Prostate gland (tissue), 2 donors: ENCODE results near the gene JMJD8. TPM values are rescaled to one million over a fixed set of nuclear protein-coding genes. Genes with fewer than 3 reads are reported as not detected.
A peak's percentile ranks its signal among the peaks of the same experiment; 100 is the strongest.

Experiments
- DNase-seq: peaks from one replicate; pipeline ENCODE4 v3.0.0-alpha.2; 2019; ENCODE audit warnings: low spot score
- H3K27ac ChIP-seq, 2 donors: fragments of 200-600 bp; sonication (generic); 2 replicates each; pipeline ENCODE4 v1.5.1; 2017 to 2019
- H3K27me3 ChIP-seq: fragments of 200-600 bp; sonication (generic); replicated peaks from 2 replicates; pipeline ENCODE4 v1.5.1; 2019; ENCODE audit not compliant: insufficient read depth
- H3K36me3 ChIP-seq, 2 donors: fragments of 200-600 bp; sonication (generic); 1 replicate in 1 of 2; 2 replicates in 1 of 2; pipeline versions ENCODE4 v1.5.1 to v1.8.1; 2017 to 2019
- H3K4me1 ChIP-seq: fragments of 200-600 bp; sonication (generic); replicated peaks from 2 replicates; pipeline ENCODE4 v1.5.1; 2019
- H3K4me3 ChIP-seq, 2 donors: fragments of 200-600 bp; sonication (generic); 2 replicates each; pipeline ENCODE4 v1.5.1; 2017 to 2019
- H3K9me3 ChIP-seq: fragments of 200-600 bp; sonication (generic); 2 replicates; pipeline ENCODE4 v1.5.1; 2017
- POLR2A ChIP-seq: fragments of 450-650 bp; IDR thresholded peaks from one replicate; pipeline ENCODE4 v1.6.1; 2016; ENCODE audit warnings: antibody characterized with exemption, mild to moderate bottlenecking
- POLR2AphosphoS5 ChIP-seq: sonication (generic); formaldehyde crosslinking; IDR thresholded peaks from one replicate; pipeline ENCODE4 v1.6.1; 2017; ENCODE audit warnings: antibody characterized with exemption
- WGBS: methylation state at CpG from one replicate; pipeline ENCODE4 v1.1.5; 2018; 5-methylcytosine and 5-hydroxymethylcytosine counted together
- intact Hi-C: fragments of 100-400 bp; cut with DNase I; formaldehyde crosslinking; loops from one replicate; pipeline ENCODE4 v1.14.2; 2022
- total RNA-seq, 2 donors: library from RNA; depleted of rRNA; stranded (reverse); fragments of >200 nt; gene quantifications; one replicate each; pipeline ENCODE4 v1.1.0, GENCODE V29; 2016
- TF ChIP-seq, protein P1 (sequence below), 4 experiments: fragments of 200-600 bp in 2 of 4; fragments of 450-650 bp in 2 of 4; sonication (generic) in 2 of 4; IDR thresholded peaks; 1 replicate in 3 of 4; 2 replicates in 1 of 4; pipeline ENCODE4 v1.5.1; 2016 to 2019; ENCODE audit warnings: antibody characterized with exemption in 4 of 4, mild to moderate bottlenecking in 2 of 4, moderate library complexity in 2 of 4

JMJD8 gene
- total RNA-seq, 2 donors from 2014 or later = 121 to 132 TPM

DNA sequence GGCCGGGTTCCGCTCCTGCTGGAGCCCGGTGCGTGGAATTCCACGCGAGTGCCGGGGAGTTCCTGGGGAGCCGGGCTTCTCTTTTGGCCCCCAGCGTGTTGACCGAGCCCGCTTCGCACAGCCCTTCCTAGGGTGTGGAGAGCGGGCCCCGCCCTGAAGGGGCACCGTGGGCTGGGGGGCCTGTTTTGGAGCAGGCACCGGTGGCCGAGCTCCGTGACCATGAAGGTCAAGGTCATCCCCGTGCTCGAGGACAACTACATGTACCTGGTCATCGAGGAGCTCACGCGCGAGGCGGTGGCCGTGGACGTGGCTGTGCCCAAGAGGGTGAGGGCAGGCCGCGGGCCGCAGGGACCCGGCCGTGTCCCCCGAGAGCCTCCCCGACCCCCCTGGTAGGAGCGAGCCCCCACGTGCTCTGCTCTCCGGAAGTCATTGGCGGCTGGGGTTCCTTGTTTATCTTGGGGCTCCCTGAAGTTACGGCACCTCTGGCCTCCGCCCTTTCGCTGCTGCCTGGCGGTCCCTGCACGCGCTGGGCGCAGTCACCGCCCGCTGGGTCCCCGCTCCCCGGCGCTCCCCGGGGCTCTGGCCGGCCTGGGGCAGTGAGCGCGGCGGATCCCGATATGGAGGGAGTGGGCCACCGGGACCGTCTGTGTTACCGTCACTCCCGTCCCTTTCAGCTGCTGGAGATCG lies 43.3 kb upstream of the JMJD8 start:
- TF ChIP-seq, protein P1, sequence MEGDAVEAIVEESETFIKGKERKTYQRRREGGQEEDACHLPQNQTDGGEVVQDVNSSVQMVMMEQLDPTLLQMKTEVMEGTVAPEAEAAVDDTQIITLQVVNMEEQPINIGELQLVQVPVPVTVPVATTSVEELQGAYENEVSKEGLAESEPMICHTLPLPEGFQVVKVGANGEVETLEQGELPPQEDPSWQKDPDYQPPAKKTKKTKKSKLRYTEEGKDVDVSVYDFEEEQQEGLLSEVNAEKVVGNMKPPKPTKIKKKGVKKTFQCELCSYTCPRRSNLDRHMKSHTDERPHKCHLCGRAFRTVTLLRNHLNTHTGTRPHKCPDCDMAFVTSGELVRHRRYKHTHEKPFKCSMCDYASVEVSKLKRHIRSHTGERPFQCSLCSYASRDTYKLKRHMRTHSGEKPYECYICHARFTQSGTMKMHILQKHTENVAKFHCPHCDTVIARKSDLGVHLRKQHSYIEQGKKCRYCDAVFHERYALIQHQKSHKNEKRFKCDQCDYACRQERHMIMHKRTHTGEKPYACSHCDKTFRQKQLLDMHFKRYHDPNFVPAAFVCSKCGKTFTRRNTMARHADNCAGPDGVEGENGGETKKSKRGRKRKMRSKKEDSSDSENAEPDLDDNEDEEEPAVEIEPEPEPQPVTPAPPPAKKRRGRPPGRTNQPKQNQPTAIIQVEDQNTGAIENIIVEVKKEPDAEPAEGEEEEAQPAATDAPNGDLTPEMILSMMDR (IDR thresholded peaks at IDR 0.05) = no peak
- no peak for TF ChIP-seq POLR2A
- no peak for TF ChIP-seq POLR2AphosphoS5
- no peaks in the 10 kb centered on the region for H3K36me3 ChIP-seq
- under 1% methylated on average over 50 of the region's 61 CpGs for WGBS
- no peak for DNase-seq
- no peaks in the 10 kb centered on the region for H3K27me3 ChIP-seq
- peak overlapping the region; percentile 31 to 37 for H3K4me3 ChIP-seq
- intact Hi-C loops = no loop called here
- H3K27ac ChIP-seq = no peak overlapping the region
- H3K9me3 ChIP-seq = no peaks in the 10 kb centered on the region
- peaks cover 18% of the 10 kb centered on the region for H3K4me1 ChIP-seq

DNA sequence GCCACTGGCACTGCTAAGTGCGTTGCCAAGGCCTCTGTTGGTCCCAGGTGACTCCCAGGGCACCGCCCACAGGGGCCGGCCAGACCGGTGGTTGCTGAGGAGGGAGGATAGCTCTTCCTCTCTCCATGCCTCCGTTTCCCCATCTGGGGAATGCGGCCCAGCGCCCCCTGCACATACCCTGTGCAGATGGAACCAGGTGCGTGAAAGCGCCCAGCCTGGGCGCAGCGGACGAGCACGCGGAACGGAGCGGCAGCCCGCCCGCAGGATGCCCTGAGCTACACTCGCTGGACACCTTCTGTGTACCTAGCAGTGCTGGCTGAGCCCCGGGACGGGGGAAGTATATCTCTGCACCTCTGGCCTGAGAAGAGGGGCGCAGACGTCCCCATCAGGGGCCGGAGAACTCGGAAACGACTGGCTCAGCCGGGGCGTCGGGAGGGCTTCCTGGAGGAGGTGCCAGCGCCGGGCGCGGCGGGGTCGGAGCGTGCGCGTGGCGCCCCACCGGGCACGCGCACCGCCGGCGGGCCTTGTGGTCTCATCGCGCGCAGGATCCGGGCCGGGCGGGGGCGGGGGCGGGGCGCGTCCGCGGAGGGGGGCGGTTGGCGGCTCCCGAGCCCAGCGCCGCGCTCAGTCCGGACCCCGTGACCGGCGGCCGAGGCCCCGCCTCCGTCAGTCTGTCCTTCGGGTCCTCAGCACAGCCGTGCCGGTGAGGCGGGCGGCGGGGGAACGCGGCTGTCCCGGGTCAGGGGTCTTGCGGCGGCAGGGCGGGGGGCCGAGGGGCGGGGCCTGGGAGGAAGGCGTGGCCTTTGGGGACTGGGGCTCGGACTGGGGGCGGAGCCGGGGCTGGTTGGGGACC lies 42.5 kb upstream of the JMJD8 start, which contains the start of the genes CCDC78 and HAGHL:
Gene CCDC78 (minus strand): TSS at position 6 of the 853 bp plus-strand sequence. CDS start 76 bp downstream, outside the sequence.
Gene HAGHL (plus strand): TSS at position 669 of the 853 bp plus-strand sequence. CDS start 404 bp downstream, outside the sequence.
- Histone ChIP-seq H3K4me1 (peaks cover 20% of the 10 kb centered on the region), H3K36me3 (no peaks in the 10 kb centered on the region), H3K4me3 (peak within 1 kb of the TSS; percentile 31 to 37), H3K9me3 (no peaks in the 10 kb centered on the region), H3K27ac (no peak within 1 kb of the TSS), H3K27me3 (no peaks in the 10 kb centered on the region)
- TF ChIP-seq POLR2A = no peak
- intact Hi-C loops = no loop called here
- peak; percentile 39 for DNase-seq
- WGBS = 5% methylated on average over 30 of the region's 88 CpGs

DNA sequence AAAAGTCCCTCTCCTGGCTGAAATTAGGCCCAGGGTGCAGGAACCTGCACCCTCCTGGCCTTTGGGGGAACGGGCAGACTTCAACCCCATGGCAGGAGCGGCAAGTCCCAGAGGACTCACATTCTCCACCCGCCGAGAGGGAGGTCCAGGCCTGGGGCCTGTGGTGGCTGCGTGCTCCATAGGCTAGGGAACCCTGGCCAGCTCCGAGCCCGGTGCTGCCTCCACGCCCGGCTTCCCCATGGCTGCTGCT lies 42.0 kb upstream of the JMJD8 start:
- Histone ChIP-seq H3K36me3 (no peaks in the 10 kb centered on the region), H3K27me3 (no peaks in the 10 kb centered on the region), H3K4me3 (no peak overlapping the region), H3K4me1 (peaks cover 24% of the 10 kb centered on the region), H3K27ac (no peak overlapping the region), H3K9me3 (no peaks in the 10 kb centered on the region)
- DNase-seq = no peak
- 23% methylated on average over 8 of the region's 9 CpGs for WGBS
- intact Hi-C loops = no loop called here
- TF ChIP-seq POLR2A = no peak
- TF ChIP-seq, protein P1 (IDR thresholded peaks at IDR 0.05) = no peak
- no peak for TF ChIP-seq POLR2AphosphoS5

DNA sequence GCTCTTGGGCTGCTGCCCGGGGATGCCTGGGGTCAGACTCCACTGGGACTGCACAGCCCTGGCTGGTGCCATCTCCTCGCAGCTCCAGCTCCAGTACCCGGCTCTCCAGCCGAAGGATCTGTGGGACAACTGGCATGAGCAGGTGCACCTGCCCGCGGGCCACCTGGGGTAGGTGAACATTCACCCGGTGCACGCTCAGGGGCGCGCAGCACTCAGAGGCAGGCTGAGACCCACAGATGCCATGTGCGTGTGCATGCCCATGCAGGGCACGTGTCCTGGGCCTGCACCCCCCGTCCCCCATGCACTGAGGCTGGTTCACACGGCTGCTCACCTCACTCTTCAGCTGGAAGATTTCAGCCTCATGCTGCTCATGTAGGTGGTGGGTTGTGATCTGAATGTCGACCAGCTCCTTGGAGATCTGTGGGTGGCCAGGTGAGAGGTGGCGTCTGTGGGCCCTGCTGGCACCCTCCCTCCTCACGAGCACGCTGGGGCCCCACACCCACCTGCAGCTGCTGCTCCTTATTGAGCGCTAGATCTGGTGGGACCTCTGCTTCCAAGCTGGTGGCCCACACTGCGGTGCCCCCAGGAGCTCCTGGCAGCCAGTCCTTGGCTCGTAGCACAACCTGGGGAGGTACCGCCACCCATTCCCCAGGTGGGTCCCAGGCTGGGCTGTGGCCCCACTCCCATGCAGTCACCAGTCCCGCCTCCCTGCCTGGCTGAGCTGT lies 41.5 kb upstream of the JMJD8 start:
- no peak overlapping the region for H3K4me3 ChIP-seq
- peaks cover 24% of the 10 kb centered on the region for H3K4me1 ChIP-seq
- H3K36me3 ChIP-seq = no peaks in the 10 kb centered on the region
- H3K27me3 ChIP-seq = no peaks in the 10 kb centered on the region
- DNase-seq = no peak
- no peaks in the 10 kb centered on the region for H3K9me3 ChIP-seq
- H3K27ac ChIP-seq = no peak overlapping the region
- WGBS = 62% methylated on average over 16 of the region's 23 CpGs
- TF ChIP-seq, protein P1 (IDR thresholded peaks at IDR 0.05) = no peak
- TF ChIP-seq POLR2A = no peak
- TF ChIP-seq POLR2AphosphoS5 = no peak
- intact Hi-C loops = no loop called here

DNA sequence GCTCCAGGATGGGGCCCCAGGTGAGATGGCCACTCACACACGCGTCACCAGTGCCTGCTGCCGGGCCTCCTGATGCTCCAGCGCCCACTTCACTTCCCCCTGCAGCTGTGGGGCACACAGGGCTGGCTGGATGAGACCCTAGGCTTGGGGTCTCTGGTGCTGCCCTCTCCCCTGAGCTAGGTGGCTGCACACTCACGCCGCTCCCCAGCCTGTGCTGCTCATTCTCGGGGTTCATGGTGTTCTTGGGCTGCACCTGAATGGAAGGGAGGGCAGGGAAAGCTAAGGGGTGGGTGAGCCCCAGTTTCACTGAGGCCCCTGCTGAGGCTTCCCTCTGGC lies 40.9 kb upstream of the JMJD8 start:
- TF ChIP-seq POLR2A = no peak
- TF ChIP-seq, protein P1 (IDR thresholded peaks at IDR 0.05) = no peak
- no peak for TF ChIP-seq POLR2AphosphoS5
- H3K4me1 ChIP-seq = peaks cover 30% of the 10 kb centered on the region
- H3K36me3 ChIP-seq = no peaks in the 10 kb centered on the region
- no peak overlapping the region for H3K27ac ChIP-seq
- WGBS = no CpG with 5 or more reads among the region's 7 CpGs
- no peaks in the 10 kb centered on the region for H3K27me3 ChIP-seq
- H3K4me3 ChIP-seq = no peak overlapping the region
- H3K9me3 ChIP-seq = no peaks in the 10 kb centered on the region
- DNase-seq = no peak
- intact Hi-C loops = no loop called here
